Measurements from ENCODE around the gene POPDC3.
"Not testable (repeated sequence)": the region's sequence is repeated elsewhere in the genome, so short reads cannot be mapped to it uniquely, and the experiment has no call there.

POPDC3 gene

DNA sequence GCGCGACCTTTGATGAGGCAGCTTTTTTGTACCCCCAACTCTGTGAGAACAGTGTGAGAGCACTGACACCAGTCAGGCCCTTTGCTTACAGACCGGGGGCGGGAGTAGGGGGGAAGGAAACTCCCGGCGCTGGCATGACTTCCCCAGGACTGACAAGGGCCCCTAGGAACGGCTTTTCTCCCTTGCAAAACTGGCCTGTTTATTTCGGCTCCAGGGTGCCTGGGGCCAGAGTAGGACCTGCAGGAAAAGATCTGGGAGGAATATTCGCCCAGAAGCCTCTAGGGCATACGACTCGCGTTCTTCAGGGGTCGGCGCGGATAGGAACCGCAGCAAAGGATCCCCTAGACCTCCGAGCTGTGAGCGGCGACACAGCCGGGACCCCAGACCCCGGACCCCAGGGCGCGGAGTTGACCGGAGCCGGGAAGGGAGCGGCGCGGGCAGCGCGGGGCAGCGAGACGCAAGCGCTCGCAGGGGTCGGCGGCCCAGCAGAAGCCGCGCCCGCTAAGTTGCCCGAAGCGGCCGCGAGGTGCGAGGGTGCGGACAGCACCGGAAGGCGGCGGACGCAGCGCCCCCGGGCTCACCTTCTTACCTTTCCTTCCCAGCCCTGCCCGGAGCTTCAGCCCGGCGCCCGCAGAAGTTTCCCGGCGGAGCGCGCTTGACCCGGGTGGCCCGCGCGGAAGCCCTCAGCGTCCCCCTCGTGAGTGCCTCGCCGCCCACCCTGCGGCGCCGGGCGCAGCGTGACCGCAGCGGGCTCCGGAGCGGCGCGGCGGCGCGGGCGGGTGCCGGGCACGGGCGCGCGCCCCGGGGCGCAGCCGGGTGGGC lies at the start of gene POPDC3:
Gene POPDC3, minus strand, starts transcription at position 771 of the 822 bp plus-strand sequence. CDS start 18,105 bp downstream, outside the sequence.
- no peak for DNase-seq (ENCODE audit: low read depth)

- DNase-seq (ENCODE audit: low read depth): no peak
Observed at GRCh38 chr6:105227295-105227767, 47.5 kb upstream of the POPDC3 start.

GRCh38 chr6:105226598-105227294 lies 46.9 kb upstream of the POPDC3 start:
- no peak for DNase-seq (ENCODE audit: low read depth)

DNA sequence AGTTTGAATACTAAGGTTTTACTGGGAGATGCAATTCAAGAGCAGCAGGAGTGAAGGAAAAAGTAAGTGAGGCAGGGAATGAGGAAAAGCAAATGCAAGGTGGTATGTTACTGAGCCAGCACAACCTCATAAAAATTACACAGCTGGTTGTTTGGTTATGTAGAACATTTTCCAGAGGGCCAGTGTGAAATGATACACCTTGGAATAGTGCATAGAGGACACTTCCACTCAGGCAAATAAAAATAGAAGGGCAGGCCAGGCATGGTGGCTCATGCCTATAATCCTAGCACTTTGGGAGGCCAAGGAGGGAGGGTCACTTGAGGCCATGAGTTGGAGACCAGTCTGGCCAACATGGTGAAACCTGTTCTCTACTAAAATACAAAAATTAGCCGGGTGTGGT lies 43.4 kb upstream of the POPDC3 start:
- DNase-seq (ENCODE audit: low read depth): no peak

GRCh38 chr6:105221219-105221618 lies 41.4 kb upstream of the POPDC3 start:
- DNase-seq (ENCODE audit: low read depth): not testable (repeated sequence)

GRCh38 chr6:105220186-105220585 lies 40.4 kb upstream of the POPDC3 start:
- no peak for DNase-seq (ENCODE audit: low read depth)

DNA sequence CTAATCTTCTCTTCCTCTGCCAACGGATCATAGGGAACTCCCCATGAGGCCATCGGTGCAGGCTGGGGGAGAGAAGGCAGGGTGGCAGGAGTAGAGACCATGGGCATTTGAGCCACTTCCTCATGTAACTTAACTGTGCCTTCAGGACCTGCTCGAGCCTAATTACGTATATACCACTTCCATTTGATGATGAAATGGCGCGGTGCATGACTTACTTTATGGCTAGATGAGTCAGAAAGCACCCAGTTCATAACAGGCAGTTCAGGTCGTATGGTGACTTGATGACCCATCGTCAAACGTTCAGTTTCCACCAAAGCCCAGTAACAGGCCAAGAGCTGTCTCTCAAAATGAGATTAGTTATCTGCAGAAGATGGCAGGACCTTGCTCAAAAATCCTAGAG lies 39.4 kb upstream of the POPDC3 start:
- not testable (repeated sequence) for DNase-seq (ENCODE audit: low read depth)

DNA sequence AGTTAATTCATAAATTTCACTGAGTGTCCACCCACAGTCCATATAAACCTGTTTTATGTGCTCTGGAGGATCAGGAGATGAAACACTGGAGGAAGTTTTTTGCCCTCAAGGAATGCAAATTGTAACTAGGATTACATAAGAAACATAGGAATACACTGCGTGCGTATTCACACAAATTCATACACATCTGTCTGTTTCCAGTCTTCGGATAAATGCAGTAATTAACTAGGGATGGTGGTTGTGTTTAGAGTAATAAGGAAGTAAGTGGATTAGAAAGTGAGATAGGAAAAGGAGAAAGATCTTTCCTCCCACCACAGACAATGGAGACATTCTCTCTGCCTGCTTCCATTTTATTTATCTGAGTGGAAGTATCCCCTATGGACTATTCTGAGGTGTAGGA lies 35.7 kb upstream of the POPDC3 start:
- DNase-seq (ENCODE audit: low read depth): no peak

DNA sequence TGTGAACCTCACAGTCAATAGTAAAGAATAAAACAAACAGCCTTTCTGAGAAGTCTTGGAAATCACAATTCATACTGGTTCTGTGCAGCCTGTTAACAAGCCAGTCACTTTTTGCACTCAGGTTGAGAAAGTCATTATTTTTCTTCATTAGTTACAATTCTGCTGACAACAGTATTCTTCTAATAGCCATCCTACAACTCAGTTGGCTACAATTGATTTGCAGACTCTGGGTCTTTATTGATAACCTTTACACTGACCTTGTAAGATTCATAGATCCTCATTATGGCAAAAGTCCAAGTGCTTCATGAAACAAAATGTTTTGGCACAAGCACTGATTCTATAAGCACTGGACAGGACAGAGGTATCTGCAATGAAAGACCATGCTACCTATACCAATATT lies 34.9 kb upstream of the POPDC3 start:
- DNase-seq (ENCODE audit: low read depth): no peak

- no peak for DNase-seq (ENCODE audit: low read depth)
Observed at GRCh38 chr6:105213272-105213671, 33.5 kb upstream of the POPDC3 start.

GRCh38 chr6:105212587-105212986 lies 32.8 kb upstream of the POPDC3 start:
- no peak for DNase-seq (ENCODE audit: low read depth)

DNA sequence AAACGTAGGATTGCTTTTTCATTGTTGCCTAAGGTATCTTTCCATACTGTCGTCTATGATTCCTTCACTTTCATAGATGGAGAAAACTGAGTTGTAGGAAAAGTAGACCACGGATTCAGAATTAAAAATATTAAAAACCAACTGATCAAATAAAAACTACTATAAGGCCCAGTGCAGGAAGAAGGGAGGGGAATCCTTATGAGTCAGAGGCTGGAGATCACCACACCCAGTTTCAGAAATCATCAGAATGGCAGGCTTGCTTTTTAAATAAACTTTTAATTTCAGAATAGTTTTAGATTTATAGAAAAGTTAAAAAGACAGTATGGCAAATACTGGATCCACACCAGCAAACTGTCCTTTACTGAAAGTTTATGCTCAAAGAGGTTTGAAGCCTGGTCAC lies 32.0 kb upstream of the POPDC3 start:
- no peak for DNase-seq (ENCODE audit: low read depth)

- no peak for DNase-seq (ENCODE audit: low read depth)
Observed at GRCh38 chr6:105210932-105211531, 31.2 kb upstream of the POPDC3 start.

DNA sequence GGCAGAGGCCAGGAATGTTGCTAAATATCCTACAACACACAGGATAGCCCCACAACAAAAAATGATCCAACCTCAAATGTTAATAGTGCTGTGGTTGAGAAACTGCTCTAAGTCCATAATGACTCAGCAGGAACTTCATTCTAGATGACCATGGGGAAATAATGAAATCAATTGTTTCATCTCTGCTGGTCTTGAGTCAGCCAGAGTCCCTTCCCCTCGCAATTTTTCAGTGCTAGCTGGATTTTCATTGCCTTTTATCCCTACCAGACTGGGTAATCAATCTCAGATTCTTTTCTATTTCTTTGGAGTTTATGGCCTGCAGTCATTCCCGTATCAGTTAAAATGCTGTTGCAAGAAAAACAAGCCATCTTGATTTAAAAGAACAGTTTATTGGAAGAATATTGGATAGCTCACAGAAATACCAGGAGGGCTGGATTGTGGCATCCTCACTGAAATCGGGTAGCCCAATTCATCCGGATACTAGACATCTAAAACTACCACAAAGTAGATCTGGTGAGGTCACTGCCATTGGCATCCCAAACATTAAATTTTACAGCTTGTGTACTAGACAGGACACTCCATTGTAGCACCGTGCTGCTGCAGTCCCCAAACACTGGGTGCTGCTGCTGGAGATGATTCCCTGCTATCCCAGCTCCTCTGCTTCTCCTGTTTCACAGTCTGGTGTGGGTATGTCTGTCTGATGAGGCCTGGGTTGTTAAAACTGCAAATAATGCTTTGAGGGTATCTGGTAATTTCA lies 30.3 kb upstream of the POPDC3 start:
- DNase-seq (ENCODE audit: low read depth): no peak

DNA sequence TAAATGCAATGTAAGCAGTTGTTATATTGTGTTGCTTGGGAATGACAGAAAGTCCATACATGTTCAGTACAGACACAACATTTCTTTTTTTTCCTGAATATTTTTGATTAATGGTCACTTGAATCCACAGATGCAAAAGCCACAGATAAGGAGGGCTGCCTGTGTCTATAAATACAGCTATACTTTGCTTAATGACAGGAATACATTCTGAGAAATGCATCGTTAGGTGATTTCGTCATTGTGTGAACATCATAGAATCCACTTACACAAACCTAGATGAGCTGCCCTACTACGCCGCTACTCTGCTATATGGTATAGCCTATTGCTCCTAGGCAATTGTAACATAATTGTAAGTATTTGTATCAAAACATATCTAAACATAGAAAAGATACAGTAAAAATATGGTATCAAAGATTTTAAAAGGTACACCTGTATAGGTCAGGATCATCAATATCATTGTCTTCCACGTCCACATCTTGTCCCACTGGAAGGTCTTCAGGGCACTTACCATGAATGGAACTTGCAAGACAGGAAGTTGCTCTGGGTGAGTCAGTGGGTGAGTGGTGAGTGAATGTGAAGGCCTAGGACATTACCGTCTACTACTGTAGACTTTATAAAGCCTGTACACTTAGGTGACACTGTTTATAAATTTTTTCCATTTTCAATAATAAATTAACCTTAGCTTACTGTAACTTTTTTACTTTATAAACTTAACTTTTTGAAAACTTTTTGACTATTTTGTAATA lies 27.9 kb upstream of the POPDC3 start:
- no peak for DNase-seq (ENCODE audit: low read depth)

GRCh38 chr6:105204768-105205167 lies 25.0 kb upstream of the POPDC3 start:
- no peak for DNase-seq (ENCODE audit: low read depth)

- no peak for DNase-seq (ENCODE audit: low read depth)
Observed at GRCh38 chr6:105204331-105204730, 24.5 kb upstream of the POPDC3 start.

DNA sequence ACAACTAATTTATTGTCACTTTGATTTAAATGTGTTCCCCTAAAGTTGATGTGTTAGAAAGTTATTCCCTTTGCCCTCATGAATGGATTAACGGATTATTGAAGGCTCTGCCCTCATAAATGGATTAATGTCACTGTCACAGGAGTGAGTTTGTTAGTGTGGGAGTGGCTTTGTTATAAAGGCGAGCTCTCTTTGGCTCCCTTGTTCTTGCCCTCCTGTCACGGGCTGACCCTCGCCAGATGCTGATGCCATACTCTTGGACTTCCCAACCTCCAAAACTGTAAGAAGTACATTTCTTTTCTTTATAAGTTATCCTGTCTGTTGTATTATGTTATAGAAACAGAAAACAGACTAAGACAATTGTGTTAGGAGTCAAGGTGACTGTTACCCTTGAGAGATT lies 22.7 kb upstream of the POPDC3 start:
- no peak for DNase-seq (ENCODE audit: low read depth)

DNA sequence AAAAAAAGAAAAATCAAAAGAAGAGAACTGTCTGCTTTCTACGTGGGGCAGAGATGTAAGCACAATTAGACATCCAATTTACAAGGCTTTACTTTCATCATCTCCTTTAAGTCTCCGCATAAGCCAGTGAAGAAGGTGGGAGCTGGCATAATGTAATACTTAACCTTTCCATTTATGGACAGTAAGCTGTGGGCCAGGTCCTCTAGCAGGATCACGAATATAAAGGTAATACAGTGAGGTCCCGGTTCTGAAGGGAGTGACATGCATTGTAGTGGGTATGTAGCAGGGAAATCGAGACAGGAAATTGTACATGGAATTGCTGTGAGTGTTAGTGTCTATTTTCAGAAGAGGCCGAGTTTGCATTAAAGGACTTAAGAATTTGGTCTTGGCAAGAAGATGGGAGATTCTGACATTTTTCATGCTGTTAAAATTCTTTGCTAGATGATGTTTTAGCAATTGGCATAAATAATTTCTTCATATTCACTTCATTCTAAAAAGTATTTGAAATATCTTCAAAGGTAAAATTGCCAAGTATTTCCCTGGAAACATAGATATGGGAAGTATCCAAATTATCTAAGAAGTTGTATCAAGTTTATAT lies 20.4 kb upstream of the POPDC3 start:
- DNase-seq (ENCODE audit: low read depth): no peak

DNA sequence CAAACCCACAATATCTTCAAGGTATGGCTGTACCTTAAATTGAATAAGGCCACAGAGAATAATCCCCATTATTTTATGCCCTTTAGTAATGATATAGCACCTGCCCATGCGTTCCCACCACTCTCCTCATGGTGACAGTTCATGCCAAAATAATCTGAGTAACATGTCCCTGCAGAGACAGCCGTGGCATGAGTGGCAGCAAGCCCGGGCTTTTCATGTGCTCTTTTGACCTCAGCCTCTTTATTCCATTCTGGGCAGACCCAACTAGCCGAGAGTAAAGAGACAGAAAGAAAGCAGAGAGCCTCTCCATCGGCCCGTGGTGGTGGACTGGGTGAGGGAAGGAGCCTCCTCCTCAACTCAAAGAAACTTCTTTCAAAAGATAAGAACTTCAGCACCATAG lies 19.9 kb upstream of the POPDC3 start:
- DNase-seq (ENCODE audit: low read depth): no peak

- DNase-seq (ENCODE audit: low read depth): no peak
Observed at GRCh38 chr6:105196076-105196475, 16.3 kb upstream of the POPDC3 start.
